Stomach (tissue), 9 donors: ENCODE data around the gene DIPK1A. TPM values are rescaled to one million over a fixed set of nuclear protein-coding genes. Genes with fewer than 3 reads are reported as not detected.

Source experiments
- DNase-seq, 2 donors: peaks; one replicate each; pipeline versions ENCODE4 v3.0.0 to v3.0.0-alpha.2; 2013 to 2019
- H3K27ac ChIP-seq, 5 donors: fragments of 200-600 bp in 4 of 5; sonication (generic) in 4 of 5; one replicate each; pipeline ENCODE4 v1.5.1; 2013 to 2019; ENCODE audit warnings: mild to moderate bottlenecking in 1 of 5, moderate library complexity in 1 of 5
- H3K27me3 ChIP-seq, 3 donors: fragments of 200-600 bp; sonication (generic); one replicate each; pipeline ENCODE4 v1.5.1; 2017 to 2019; ENCODE audit warnings: mixed run types in 1 of 3
- H3K36me3 ChIP-seq, 4 donors: fragments of 200-600 bp; sonication (generic); 1 replicate in 3 of 4; 2 replicates in 1 of 4; pipeline ENCODE4 v1.5.1; 2016 to 2019
- H3K4me1 ChIP-seq, 4 donors: fragments of 200-600 bp; sonication (generic); one replicate each; pipeline ENCODE4 v1.5.1; 2016 to 2019
- H3K4me3 ChIP-seq, 4 donors: fragments of 200-600 bp; sonication (generic) in 3 of 4; one replicate each; pipeline ENCODE4 v1.5.1; 2016 to 2019; ENCODE audit warnings: mild to moderate bottlenecking in 1 of 4
- H3K9me3 ChIP-seq, 4 donors: fragments of 200-600 bp; sonication (generic); one replicate each; pipeline ENCODE4 v1.5.1; 2016 to 2019
- CTCF ChIP-seq, 7 experiments: fragments of 450-650 bp in 4 of 7; fragments of 200-600 bp in 3 of 7; sonication (generic) in 3 of 7; IDR thresholded peaks; one replicate each; pipeline ENCODE4 v1.5.1; 2016 to 2019; ENCODE audit warnings: antibody characterized with exemption in 7 of 7, control low read depth in 2 of 7, mild to moderate bottlenecking in 1 of 7
- EP300 ChIP-seq: sonication (generic); formaldehyde crosslinking; IDR thresholded peaks from one replicate; pipeline ENCODE4 v1.6.1; 2017; ENCODE audit warnings: antibody characterized with exemption
- POLR2A ChIP-seq, 4 donors: fragments of 450-650 bp; IDR thresholded peaks; one replicate each; pipeline ENCODE4 v1.6.1; 2016; ENCODE audit warnings: antibody characterized with exemption in 4 of 4, control low read depth in 2 of 4, mild to moderate bottlenecking in 1 of 4, moderate library complexity in 1 of 4
- POLR2AphosphoS5 ChIP-seq, 3 donors: sonication (generic); formaldehyde crosslinking; IDR thresholded peaks; one replicate each; pipeline ENCODE4 v1.6.1; 2016; ENCODE audit warnings: antibody characterized with exemption in 3 of 3
- WGBS, 5 donors: extraction: QIAGEN DNeasy Blood & Tissue Kit in 3 of 5; methylation state at CpG; one replicate each; pipeline versions ENCODE4 v1.1.5 to v1.1.7; 2013 to 2018; 5-methylcytosine and 5-hydroxymethylcytosine counted together
- intact Hi-C: fragments of 100-400 bp; cut with DNase I; formaldehyde crosslinking; loops from one replicate; pipeline ENCODE4 v1.15.1; 2023; ENCODE audit warnings: low total_unique reads
- polyA plus RNA-seq, 3 donors: library from polyadenylated mRNA; stranded (reverse); fragments of 200-250 nt; gene quantifications; one replicate each; pipeline ENCODE4 v1.2.3, GENCODE V29; 2013
- total RNA-seq, 5 donors: library from RNA; depleted of rRNA; stranded (reverse); fragments of >200 nt; gene quantifications; one replicate each; pipeline versions ENCODE4 v1.1.0 to v1.2.3, GENCODE V29; 2014 to 2016
- donor health status: healthy with polysubstance abuse.
- donor health status: Bipolar disorder and iron deficiency.
- donor health status: healthy.

DIPK1A gene
- total and polyA plus RNA-seq, 8 donors = 2.0 to 15.5 (median 5.0) TPM

GRCh38 chr1:93004566-93005251 is 43.4 kb upstream of the DIPK1A start:
- TF ChIP-seq POLR2AphosphoS5 (IDR thresholded peaks at IDR 0.05) (no peak), EP300 (no peak), POLR2A (IDR thresholded peaks at IDR 0.05) (no peak), CTCF (IDR thresholded peaks at IDR 0.05) (no peak)
- H3K36me3 ChIP-seq = no peaks in the 10 kb centered on the region
- intact Hi-C loops = no loop called here

GRCh38 chr1:93003981-93004380 is 42.7 kb upstream of the DIPK1A start:
- intact Hi-C loops = no loop called here
- TF ChIP-seq POLR2A (IDR thresholded peaks at IDR 0.05) = no peak
- TF ChIP-seq POLR2AphosphoS5 (IDR thresholded peaks at IDR 0.05) = no peak
- TF ChIP-seq EP300 = no peak
- no peak for TF ChIP-seq CTCF (IDR thresholded peaks at IDR 0.05)
- Histone ChIP-seq H3K27me3 (no peaks in the 10 kb centered on the region), H3K9me3 (no peaks in the 10 kb centered on the region), H3K4me1 (peaks cover 3 to 12% (median 9%) of the 10 kb centered on the region in 4 donors), H3K4me3 (no peak overlapping the region), H3K27ac (no peak overlapping the region), H3K36me3 (no peaks in the 10 kb centered on the region)
- 90 to 98% (median 93%) methylated on average over 5 of the region's 5 CpGs for WGBS, 5 donors
- no peak for DNase-seq

More at GRCh38 chr1:93004566-93005251, 43.4 kb upstream of the DIPK1A start:
- H3K27me3 ChIP-seq = no peaks in the 10 kb centered on the region
- WGBS, 5 donors = 71 to 82% (median 75%) methylated on average over 5 of the region's 5 CpGs
- no peak for DNase-seq
- H3K27ac ChIP-seq = no peak overlapping the region
- H3K4me3 ChIP-seq = no peak overlapping the region
- peaks cover 3 to 12% (median 9%) of the 10 kb centered on the region in 4 donors for H3K4me1 ChIP-seq
- no peaks in the 10 kb centered on the region for H3K9me3 ChIP-seq

GRCh38 chr1:93002781-93003180 is 41.5 kb upstream of the DIPK1A start:
- H3K27ac ChIP-seq = no peak overlapping the region
- TF ChIP-seq POLR2AphosphoS5 (IDR thresholded peaks at IDR 0.05) (no peak), CTCF (IDR thresholded peaks at IDR 0.05) (no peak), EP300 (no peak), POLR2A (IDR thresholded peaks at IDR 0.05) (no peak)
- peaks cover 3 to 12% (median 9%) of the 10 kb centered on the region in 4 donors for H3K4me1 ChIP-seq
- H3K4me3 ChIP-seq = no peak overlapping the region
- no peaks in the 10 kb centered on the region for H3K9me3 ChIP-seq
- DNase-seq = no peak
- WGBS, 5 donors = 71 to 86% (median 81%) methylated on average over 2 of the region's 2 CpGs
- intact Hi-C loops = no loop called here
- H3K27me3 ChIP-seq = no peaks in the 10 kb centered on the region
- H3K36me3 ChIP-seq = no peaks in the 10 kb centered on the region

GRCh38 chr1:93001893-93002292 is 40.6 kb upstream of the DIPK1A start:
- no peak for TF ChIP-seq POLR2A (IDR thresholded peaks at IDR 0.05)
- TF ChIP-seq CTCF (IDR thresholded peaks at IDR 0.05) = no peak
- no peak for TF ChIP-seq EP300
- no peak for TF ChIP-seq POLR2AphosphoS5 (IDR thresholded peaks at IDR 0.05)
- no peak overlapping the region for H3K27ac ChIP-seq
- no peak for DNase-seq
- H3K9me3 ChIP-seq = no peaks in the 10 kb centered on the region
- peaks cover 3 to 12% (median 9%) of the 10 kb centered on the region in 4 donors for H3K4me1 ChIP-seq
- no peaks in the 10 kb centered on the region for H3K27me3 ChIP-seq
- no peaks in the 10 kb centered on the region for H3K36me3 ChIP-seq
- intact Hi-C loops = no loop called here
- H3K4me3 ChIP-seq = no peak overlapping the region
